Myocyte (in vitro differentiated cells): ENCODE results near the gene ANO5. TPM values are rescaled to one million over a fixed set of nuclear protein-coding genes. Genes with fewer than 3 reads are reported as not detected.

ENCODE experiments used
- total RNA-seq: library from RNA; depleted of rRNA; stranded (reverse); fragments of >200 nt; gene quantifications from 2 replicates; pipeline ENCODE4 v1.2.3, GENCODE V29; 2014

The ANO5 gene
- total RNA-seq, 1 donor from 2014 or later, result not detected

Other genes with a start within 250 kb of the ANO5 start
- gene SLC17A6, start 145.3 kb downstream of the ANO5 start, total RNA-seq, result not detected in 2 replicates